ENCODE measurements around the gene PLCL2.

GRCh38 chr3:17110660-17111396 lies 226.1 kb downstream of the PLCL2 start:
- TF ChIP-seq CTCF (IDR thresholded peaks at IDR 0.05): no peak
- TF ChIP-seq POLR2A (IDR thresholded peaks at IDR 0.05): no peak
